H1 (cell line): ENCODE measurements around the gene PCCA. TPM values are rescaled to one million over a fixed set of nuclear protein-coding genes. Genes with fewer than 3 reads are reported as not detected.

Source experiments
- CTCF ChIA-PET: fragments of 300-600 bp; sonication (Branson Sonifier 250); formaldehyde crosslinking; loops from one replicate; lab custom pipeline; 2021; ENCODE audit not compliant: partially characterized antibody; lab: Charles Lee
- POLR2A ChIA-PET: fragments of 300-600 bp; sonication (Branson Sonifier 250); formaldehyde crosslinking; loops from one replicate; lab custom pipeline; 2021; ENCODE audit warnings: inconsistent platforms; ENCODE audit not compliant: partially characterized antibody; lab: Charles Lee
- DNase-seq, 2 experiments: peaks; one replicate each; pipeline versions ENCODE4 v3.0.0 to v3.0.0-alpha.2; 2010 to 2022; ENCODE audit warnings: low spot score in 2 of 2, low read depth in 1 of 2, mixed read lengths in 1 of 2
- FAIRE-seq: peaks from 2 replicates; lab custom pipeline; 2011; peaks lifted over from hg19 to GRCh38; lab: Jason Lieb, UNC
- H2AFZ ChIP-seq: 2 replicates; pipeline ENCODE4 v1.8.1; 2012; ENCODE audit warnings: low read length, inconsistent platforms
- H2AK5ac ChIP-seq: 2 replicates; pipeline ENCODE4 v1.6.1; 2013; ENCODE audit warnings: low read depth, low read length
- H2BK120ac ChIP-seq: replicated peaks from 2 replicates; pipeline ENCODE3; 2013; ENCODE audit warnings: low read depth, low read length, inconsistent platforms
- H2BK12ac ChIP-seq: 2 replicates; pipeline ENCODE4 v1.6.1; 2013; ENCODE audit warnings: low read depth, low read length
- H2BK15ac ChIP-seq: 2 replicates; pipeline ENCODE4 v1.6.1; 2013; ENCODE audit warnings: low read length
- H2BK20ac ChIP-seq: 2 replicates; pipeline ENCODE4 v1.6.1; 2013; ENCODE audit warnings: low read length
- H2BK5ac ChIP-seq: 2 replicates; pipeline ENCODE4 v1.6.1; 2013; ENCODE audit warnings: low read depth, low read length
- H3K14ac ChIP-seq: 2 replicates; pipeline ENCODE4 v1.6.1; 2013; ENCODE audit warnings: inconsistent platforms; ENCODE audit not compliant: insufficient read length
- H3K18ac ChIP-seq: 2 replicates; pipeline ENCODE4 v1.6.1; 2013; ENCODE audit warnings: low read length; ENCODE audit errors: extremely low read depth
- H3K23ac ChIP-seq: 2 replicates; pipeline ENCODE4 v1.6.1; 2013; ENCODE audit warnings: inconsistent platforms; ENCODE audit not compliant: insufficient read length
- H3K23me2 ChIP-seq: 2 replicates; pipeline ENCODE4 v1.6.1; 2013; ENCODE audit warnings: low read depth, low read length
- H3K27ac ChIP-seq: 2 replicates; pipeline ENCODE4 v1.6.1; 2011; ENCODE audit warnings: low read depth, low read length, inconsistent platforms
- H3K27me3 ChIP-seq, 4 experiments: replicated peaks in 1 of 4; 1 replicate in 1 of 4; 2 replicates in 3 of 4; pipeline versions ENCODE4 v1.6.1 to v1.8.1; 2011 to 2013; ENCODE audit warnings: low read length in 3 of 4, mild to moderate bottlenecking in 3 of 4, inconsistent platforms in 2 of 4, mixed read lengths in 2 of 4, moderate library complexity in 1 of 4; ENCODE audit not compliant: control insufficient read depth in 3 of 4, insufficient read depth in 3 of 4; ENCODE audit errors: extremely low read depth in 1 of 4
- H3K36me3 ChIP-seq, 4 experiments: 2 replicates each; pipeline versions ENCODE4 v1.6.1 to v1.8.1; 2011 to 2013; ENCODE audit warnings: mild to moderate bottlenecking in 4 of 4, low read length in 3 of 4, moderate library complexity in 2 of 4, control low read depth in 1 of 4, inconsistent platforms in 1 of 4; ENCODE audit not compliant: insufficient read depth in 4 of 4, control insufficient read depth in 2 of 4
- H3K4ac ChIP-seq: replicated peaks from 2 replicates; pipeline ENCODE3; 2013; ENCODE audit warnings: low read length, low read depth, mixed read lengths, inconsistent platforms; ENCODE audit not compliant: insufficient read length
- H3K4me1 ChIP-seq, 4 experiments: replicated peaks in 1 of 4; 1 replicate in 1 of 4; 2 replicates in 3 of 4; pipeline versions ENCODE4 v1.6.1 to v1.8.1; 2011 to 2013; ENCODE audit warnings: low read length in 3 of 4, inconsistent platforms in 2 of 4, mixed read lengths in 1 of 4; ENCODE audit not compliant: insufficient read depth in 4 of 4, control insufficient read depth in 3 of 4
- H3K4me2 ChIP-seq, 2 experiments: 2 replicates each; pipeline versions ENCODE4 v1.6.1 to v1.8.1; 2011 to 2013; ENCODE audit warnings: low read depth in 2 of 2, low read length in 2 of 2, control low read depth in 1 of 2, inconsistent platforms in 1 of 2, mild to moderate bottlenecking in 1 of 2; ENCODE audit not compliant: insufficient read depth in 1 of 2
- H3K4me3 ChIP-seq, 4 experiments: fragments of 200-600, 300-600 bp in 1 of 4; sonication (generic), shearing (Covaris generic), sonication (Bioruptor Twin) in 1 of 4; 2 replicates each; pipeline versions ENCODE4 v1.5.1 to v1.8.1; 2011 to 2016; ENCODE audit warnings: low read length in 4 of 4, low read depth in 3 of 4, control low read depth in 2 of 4, inconsistent platforms in 2 of 4, mild to moderate bottlenecking in 2 of 4, mixed read lengths in 1 of 4, moderate library complexity in 1 of 4; ENCODE audit not compliant: insufficient read depth in 2 of 4; ENCODE audit errors: extremely low read depth in 1 of 4
- H3K56ac ChIP-seq: replicated peaks from 2 replicates; pipeline ENCODE3; 2013; ENCODE audit warnings: low read depth, mild to moderate bottlenecking, mixed read lengths, low read length, inconsistent platforms; ENCODE audit not compliant: insufficient read length
- H3K79me1 ChIP-seq: 2 replicates; pipeline ENCODE4 v1.6.1; 2013; ENCODE audit warnings: low read depth, low read length, control low read depth
- H3K79me2 ChIP-seq, 2 experiments: 2 replicates each; pipeline versions ENCODE4 v1.6.1 to v1.8.1; 2012 to 2013; ENCODE audit warnings: low read length in 2 of 2, mild to moderate bottlenecking in 2 of 2, inconsistent platforms in 1 of 2; ENCODE audit not compliant: insufficient read depth in 2 of 2, control insufficient read depth in 1 of 2
- H3K9ac ChIP-seq, 4 experiments: replicated peaks in 1 of 4; 1 replicate in 1 of 4; 2 replicates in 3 of 4; pipeline versions ENCODE4 v1.6.1 to v1.8.1; 2011 to 2013; ENCODE audit warnings: low read depth in 3 of 4, low read length in 3 of 4, control low read depth in 2 of 4, mild to moderate bottlenecking in 2 of 4, moderate library complexity in 2 of 4, inconsistent platforms in 1 of 4; ENCODE audit errors: extremely low read depth in 1 of 4
- H3K9me3 ChIP-seq, 2 experiments: 2 replicates each; pipeline versions ENCODE4 v1.6.1 to v1.8.1; 2012 to 2013; ENCODE audit warnings: mild to moderate bottlenecking in 2 of 2, moderate library complexity in 2 of 2, control low read depth in 1 of 2, inconsistent platforms in 1 of 2, low read depth in 1 of 2, low read length in 1 of 2, mixed read lengths in 1 of 2; ENCODE audit not compliant: insufficient read depth in 2 of 2
- H4K20me1 ChIP-seq, 2 experiments: replicated peaks in 1 of 2; 2 replicates each; pipeline versions ENCODE3 to v1.8.1; 2011 to 2013; ENCODE audit warnings: inconsistent platforms in 2 of 2, low read length in 2 of 2, mild to moderate bottlenecking in 1 of 2; ENCODE audit not compliant: insufficient read depth in 2 of 2, control insufficient read depth in 1 of 2
- H4K5ac ChIP-seq: 2 replicates; pipeline ENCODE4 v1.6.1; 2013; ENCODE audit warnings: low read length, low read depth, mixed read lengths, inconsistent platforms; ENCODE audit not compliant: insufficient read length
- H4K8ac ChIP-seq: 2 replicates; pipeline ENCODE4 v1.8.0; 2013; ENCODE audit warnings: mild to moderate bottlenecking, moderate library complexity, low read length, inconsistent platforms; ENCODE audit not compliant: insufficient read depth; ENCODE audit errors: extremely low read depth
- H4K91ac ChIP-seq: replicated peaks from 2 replicates; pipeline ENCODE3; 2013; ENCODE audit warnings: low read length, mixed read lengths, inconsistent platforms; ENCODE audit not compliant: insufficient read length
- WGBS, 2 experiments: shearing (Covaris generic) in 1 of 2; methylation state at CpG; one replicate each; pipeline versions ENCODE4 v1.1.6 to v1.1.7; 2013 to 2015; ENCODE audit warnings: low lambda C conversion rate in 2 of 2, mixed read lengths in 2 of 2, inconsistent platforms in 1 of 2, low coverage in 1 of 2, missing lambda C conversion rate in 1 of 2; ENCODE audit not compliant: insufficient replicate concordance in 2 of 2, insufficient coverage in 1 of 2, insufficient read length in 1 of 2; ENCODE audit errors: extremely low coverage in 1 of 2, missing lambda C conversion rate in 1 of 2; 5-methylcytosine and 5-hydroxymethylcytosine counted together
- polyA plus RNA-seq, 7 experiments: library from polyadenylated mRNA; depleted of rRNA in 3 of 7; stranded (reverse) in 5 of 7; unstranded in 2 of 7; fragments of >200 nt in 5 of 7; fragments of 200-250 nt in 2 of 7; gene quantifications; 1 replicate in 5 of 7; 2 replicates in 1 of 7; 4 replicates in 1 of 7; pipeline versions ENCODE4 v1.2.1 to v1.2.3, GENCODE V29; 2011 to 2013; ENCODE audit warnings: missing spikeins in 2 of 7, mixed read lengths in 2 of 7
- total RNA-seq: library from RNA; stranded (reverse); fragmentation: NEBNext Ultra II Directional; extraction: Animal tissue kit (Norgen Biotek cat#: 25700); gene quantifications from 2 replicates; pipeline ENCODE4 v1.2.1, GENCODE V29; 2021

PCCA gene
- total and polyA plus RNA-seq, 2 of the 8 experiments (the other 6 are each of a cell fraction or from before 2014, with no cell fraction given), result 18.4 to 49.8 TPM

- H3K56ac ChIP-seq, result no peak overlapping the region
- H4K91ac ChIP-seq, result no peak overlapping the region
- H3K18ac ChIP-seq, result no peak overlapping the region
- H3K23ac ChIP-seq, result no peak overlapping the region
- H3K14ac ChIP-seq, result no peak overlapping the region
- no peak overlapping the region for H3K4ac ChIP-seq
- H2AFZ ChIP-seq, result no peak overlapping the region
- no peak overlapping the region for H3K27ac ChIP-seq
- no peak overlapping the region for H3K9ac ChIP-seq
- FAIRE-seq, result no peak
- no peaks in the 10 kb centered on the region for H3K79me2 ChIP-seq
- H2BK12ac ChIP-seq, result no peak overlapping the region
- CTCF ChIA-PET, result no interaction called here
- H3K9me3 ChIP-seq, result no peaks in the 10 kb centered on the region
- no peak overlapping the region for H3K4me2 ChIP-seq
- H3K27me3 ChIP-seq, result no peaks in the 10 kb centered on the region
- no peak overlapping the region for H2AK5ac ChIP-seq
- no peak overlapping the region for H2BK5ac ChIP-seq
- no peak overlapping the region for H4K8ac ChIP-seq
- no peak overlapping the region for H2BK15ac ChIP-seq
- no peak overlapping the region for H2BK20ac ChIP-seq
- no peak for DNase-seq
- no peak overlapping the region for H3K4me3 ChIP-seq
- peaks cover 0 to 6% (median 0%) of the 10 kb centered on the region in 4 experiments; a peak in 2 of 7 replicates for H3K4me1 ChIP-seq
- no peaks in the 10 kb centered on the region for H4K20me1 ChIP-seq
- WGBS, 2 experiments, result 94% methylated on average over 5 of the region's 5 CpGs; no CpG with 5 or more reads in 1 of the 2 experiments
- H3K23me2 ChIP-seq, result no peaks in the 10 kb centered on the region; the same call in 1 of the 2 replicates
- H3K79me1 ChIP-seq, result no peaks in the 10 kb centered on the region
- H2BK120ac ChIP-seq, result no peak overlapping the region
- no peaks in the 10 kb centered on the region for H3K36me3 ChIP-seq
- POLR2A ChIA-PET, result interaction anchor here (0.6 kb wide), 1 partner anchor 16 kb away, joined by 5 read pairs; no protein-coding TSS in a partner anchor
- no peak overlapping the region for H4K5ac ChIP-seq
Measured at GRCh38 chr13:100447831-100448230, 358.9 kb downstream of the PCCA start.
